ENCODE results near the gene HAVCR2.

The HAVCR2 gene

DNA sequence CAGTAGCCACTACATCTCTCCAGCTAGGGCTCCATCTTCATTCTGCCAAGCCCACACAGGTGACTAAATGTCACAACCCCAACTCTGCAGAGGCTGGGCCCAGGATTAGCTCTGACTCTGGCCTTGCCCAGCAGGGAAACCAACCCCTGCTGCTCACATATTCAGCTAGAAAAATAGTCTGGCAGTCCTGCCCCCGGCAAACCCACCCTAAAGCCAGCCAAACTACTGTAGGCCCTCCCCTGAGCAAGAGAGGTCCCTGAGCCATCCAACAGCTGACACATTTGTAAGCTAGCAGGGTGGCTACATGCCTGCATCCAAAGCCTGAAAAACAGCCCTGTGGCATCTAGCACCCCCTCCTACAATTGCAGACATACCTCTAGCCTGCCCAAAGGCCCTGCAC is 11.3 kb upstream of the HAVCR2 start:
- no peaks in the 10 kb centered on the region for H3K36me3 ChIP-seq (ENCODE audit: insufficient read depth, low read depth, low read length)
- no peak overlapping the region for H3K9ac ChIP-seq (ENCODE audit: low read depth, low read length)
- no peaks in the 10 kb centered on the region for H3K9me3 ChIP-seq (ENCODE audit: insufficient read depth, low read depth, low read length)
- no peak overlapping the region for H3K27ac ChIP-seq (ENCODE audit: low read length)
- H3K4me3 ChIP-seq (ENCODE audit: low read length): no peak overlapping the region
- no peaks in the 10 kb centered on the region for H3K4me1 ChIP-seq (ENCODE audit: insufficient read depth, low read length)
- no peaks in the 10 kb centered on the region for H3K27me3 ChIP-seq (ENCODE audit: insufficient read depth, low read length)

- Histone ChIP-seq H3K9ac (ENCODE audit: low read depth, low read length) (no peak overlapping the region), H3K9me3 (ENCODE audit: insufficient read depth, low read depth, low read length) (no peaks in the 10 kb centered on the region), H3K36me3 (ENCODE audit: insufficient read depth, low read depth, low read length) (no peaks in the 10 kb centered on the region), H3K4me1 (ENCODE audit: insufficient read depth, low read length) (no peaks in the 10 kb centered on the region), H3K4me3 (ENCODE audit: low read length) (no peak overlapping the region), H3K27me3 (ENCODE audit: insufficient read depth, low read length) (no peaks in the 10 kb centered on the region), H3K27ac (ENCODE audit: low read length) (no peak overlapping the region)
These were observed 7.7 kb upstream of the HAVCR2 start for GRCh38 chr5:157116483-157116954.

GRCh38 chr5:157115502-157115901 is 6.7 kb upstream of the HAVCR2 start:
- H3K9ac ChIP-seq (ENCODE audit: low read depth, low read length): no peak overlapping the region
- no peak overlapping the region for H3K4me3 ChIP-seq (ENCODE audit: low read length)
- no peak overlapping the region for H3K27ac ChIP-seq (ENCODE audit: low read length)
- H3K4me1 ChIP-seq (ENCODE audit: insufficient read depth, low read length): no peaks in the 10 kb centered on the region
- H3K36me3 ChIP-seq (ENCODE audit: insufficient read depth, low read depth, low read length): no peaks in the 10 kb centered on the region
- H3K9me3 ChIP-seq (ENCODE audit: insufficient read depth, low read depth, low read length): no peaks in the 10 kb centered on the region
- no peaks in the 10 kb centered on the region for H3K27me3 ChIP-seq (ENCODE audit: insufficient read depth, low read length)

- Histone ChIP-seq H3K36me3 (ENCODE audit: insufficient read depth, low read depth, low read length) (no peaks in the 10 kb centered on the region), H3K4me3 (ENCODE audit: low read length) (no peak overlapping the region), H3K9me3 (ENCODE audit: insufficient read depth, low read depth, low read length) (no peaks in the 10 kb centered on the region), H3K27me3 (ENCODE audit: insufficient read depth, low read length) (no peaks in the 10 kb centered on the region), H3K9ac (ENCODE audit: low read depth, low read length) (no peak overlapping the region), H3K4me1 (ENCODE audit: insufficient read depth, low read length) (no peaks in the 10 kb centered on the region), H3K27ac (ENCODE audit: low read length) (no peak overlapping the region)
These were observed 6.2 kb upstream of the HAVCR2 start for GRCh38 chr5:157115012-157115411.

DNA sequence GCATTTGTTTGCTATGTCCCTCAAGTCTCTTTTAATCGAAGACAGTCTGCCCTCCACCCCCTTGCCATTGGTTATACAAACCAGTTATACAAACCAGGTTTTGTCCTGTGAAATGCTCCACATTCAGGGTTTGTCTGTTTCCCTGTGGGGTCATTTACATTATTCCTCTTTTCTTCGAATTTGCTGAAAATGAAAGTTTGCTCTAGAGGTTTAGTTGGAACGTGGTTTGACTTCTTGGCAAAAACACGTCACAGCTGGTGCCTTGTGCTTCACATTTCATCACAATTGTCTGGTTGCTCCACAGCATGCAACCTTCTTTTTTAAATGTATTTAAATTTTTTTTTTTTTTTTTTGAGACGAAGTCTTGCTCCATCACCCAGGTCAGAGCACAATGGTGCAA is 4.2 kb upstream of the HAVCR2 start:
- Histone ChIP-seq H3K4me1 (ENCODE audit: insufficient read depth, low read length) (no peaks in the 10 kb centered on the region), H3K36me3 (ENCODE audit: insufficient read depth, low read depth, low read length) (no peaks in the 10 kb centered on the region), H3K4me3 (ENCODE audit: low read length) (no peak overlapping the region), H3K27ac (ENCODE audit: low read length) (no peak overlapping the region), H3K27me3 (ENCODE audit: insufficient read depth, low read length) (no peaks in the 10 kb centered on the region), H3K9me3 (ENCODE audit: insufficient read depth, low read depth, low read length) (no peaks in the 10 kb centered on the region), H3K9ac (ENCODE audit: low read depth, low read length) (no peak overlapping the region)

DNA sequence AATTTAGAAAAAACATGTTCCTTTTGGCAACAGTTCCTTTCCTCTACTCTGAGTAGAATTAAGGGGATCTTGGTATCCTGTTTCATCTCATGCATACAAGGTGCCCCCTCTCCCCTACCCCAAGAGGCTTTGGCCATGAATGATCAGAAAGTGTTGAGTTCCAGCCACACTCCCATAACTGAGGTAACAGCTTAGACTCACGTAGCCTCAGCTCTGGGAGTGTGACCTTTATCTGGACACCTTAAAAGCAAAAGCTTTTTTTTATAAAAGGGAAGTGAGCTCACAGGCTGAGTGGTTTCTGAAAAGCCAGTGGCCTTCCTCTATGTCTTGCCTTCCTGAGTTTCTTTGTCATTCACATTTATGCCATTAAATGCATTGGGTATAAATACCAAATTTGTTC is 900 bp upstream of the HAVCR2 start:
- H3K27ac ChIP-seq (ENCODE audit: low read length): no peak overlapping the region
- H3K27me3 ChIP-seq (ENCODE audit: insufficient read depth, low read length): no peaks in the 10 kb centered on the region
- no peaks in the 10 kb centered on the region for H3K4me1 ChIP-seq (ENCODE audit: insufficient read depth, low read length)
- no peaks in the 10 kb centered on the region for H3K36me3 ChIP-seq (ENCODE audit: insufficient read depth, low read depth, low read length)
- H3K4me3 ChIP-seq (ENCODE audit: low read length): no peak overlapping the region
- H3K9me3 ChIP-seq (ENCODE audit: insufficient read depth, low read depth, low read length): no peaks in the 10 kb centered on the region
- H3K9ac ChIP-seq (ENCODE audit: low read depth, low read length): no peak overlapping the region

DNA sequence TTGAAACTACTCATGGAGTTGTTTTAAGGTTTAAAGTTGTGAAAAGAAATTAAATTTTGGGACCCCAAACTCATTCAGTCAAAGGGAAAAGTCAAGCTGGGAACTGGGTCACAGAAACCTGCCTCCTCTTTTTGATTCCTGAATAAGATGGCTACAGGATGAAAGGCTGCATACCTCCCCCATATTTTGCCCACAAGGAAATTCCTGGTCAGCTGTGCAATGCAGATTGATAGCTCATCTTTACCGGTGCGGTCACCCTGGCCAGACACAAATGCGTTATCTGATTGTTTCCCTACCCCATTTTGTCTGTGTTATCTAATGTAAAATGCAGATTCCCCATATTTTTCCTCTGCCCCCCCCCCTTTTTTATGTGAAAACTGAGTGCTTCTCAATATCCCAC is 1.3 kb downstream of the HAVCR2 start:
- H3K4me3 ChIP-seq (ENCODE audit: low read length): no peak overlapping the region
- no peaks in the 10 kb centered on the region for H3K9me3 ChIP-seq (ENCODE audit: insufficient read depth, low read depth, low read length)
- H3K36me3 ChIP-seq (ENCODE audit: insufficient read depth, low read depth, low read length): no peaks in the 10 kb centered on the region
- no peaks in the 10 kb centered on the region for H3K4me1 ChIP-seq (ENCODE audit: insufficient read depth, low read length)
- no peaks in the 10 kb centered on the region for H3K27me3 ChIP-seq (ENCODE audit: insufficient read depth, low read length)
- no peak overlapping the region for H3K9ac ChIP-seq (ENCODE audit: low read depth, low read length)
- no peak overlapping the region for H3K27ac ChIP-seq (ENCODE audit: low read length)

GRCh38 chr5:157106630-157107461 is 2.0 kb downstream of the HAVCR2 start:
- Histone ChIP-seq H3K27me3 (ENCODE audit: insufficient read depth, low read length) (no peaks in the 10 kb centered on the region), H3K4me3 (ENCODE audit: low read length) (no peak overlapping the region), H3K9ac (ENCODE audit: low read depth, low read length) (no peak overlapping the region), H3K27ac (ENCODE audit: low read length) (no peak overlapping the region), H3K36me3 (ENCODE audit: insufficient read depth, low read depth, low read length) (no peaks in the 10 kb centered on the region), H3K4me1 (ENCODE audit: insufficient read depth, low read length) (no peaks in the 10 kb centered on the region), H3K9me3 (ENCODE audit: insufficient read depth, low read depth, low read length) (no peaks in the 10 kb centered on the region)

DNA sequence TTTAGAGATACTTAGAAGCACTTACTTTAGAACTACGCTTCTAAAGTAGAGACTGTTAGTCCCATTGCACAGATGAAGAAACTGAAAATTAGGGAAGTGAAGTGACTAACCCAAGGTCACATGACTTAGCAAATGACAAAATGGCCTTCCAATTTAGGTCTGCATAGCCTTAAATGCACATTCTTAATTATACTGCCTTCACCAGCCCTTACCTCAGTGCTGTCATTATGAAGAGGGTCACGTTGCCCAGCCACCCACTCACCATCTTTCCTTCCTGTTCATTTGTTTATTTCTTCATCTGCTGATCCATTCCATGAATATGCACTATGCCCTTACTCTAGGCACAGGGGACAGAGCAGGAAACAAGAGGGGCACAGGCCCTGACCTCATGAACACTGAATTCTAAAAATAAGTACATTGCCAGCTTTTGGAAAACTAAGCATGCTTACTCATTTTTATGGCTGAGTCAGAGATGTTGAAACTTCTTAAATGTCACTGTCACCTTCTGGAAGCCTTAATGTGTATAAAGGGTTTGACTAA is 8.6 kb downstream of the HAVCR2 start:
- Histone ChIP-seq H3K9me3 (ENCODE audit: insufficient read depth, low read depth, low read length) (no peaks in the 10 kb centered on the region), H3K27ac (ENCODE audit: low read length) (no peak overlapping the region), H3K27me3 (ENCODE audit: insufficient read depth, low read length) (no peaks in the 10 kb centered on the region), H3K4me3 (ENCODE audit: low read length) (no peak overlapping the region), H3K9ac (ENCODE audit: low read depth, low read length) (no peak overlapping the region), H3K4me1 (ENCODE audit: insufficient read depth, low read length) (no peaks in the 10 kb centered on the region), H3K36me3 (ENCODE audit: insufficient read depth, low read depth, low read length) (no peaks in the 10 kb centered on the region)

GRCh38 chr5:157088342-157088990 is 20.4 kb downstream of the HAVCR2 start:
- Histone ChIP-seq H3K4me1 (ENCODE audit: insufficient read depth, low read length) (no peaks in the 10 kb centered on the region), H3K36me3 (ENCODE audit: insufficient read depth, low read depth, low read length) (no peaks in the 10 kb centered on the region), H3K4me3 (ENCODE audit: low read length) (no peak overlapping the region), H3K27me3 (ENCODE audit: insufficient read depth, low read length) (no peaks in the 10 kb centered on the region), H3K9ac (ENCODE audit: low read depth, low read length) (no peak overlapping the region), H3K27ac (ENCODE audit: low read length) (no peak overlapping the region), H3K9me3 (ENCODE audit: insufficient read depth, low read depth, low read length) (no peaks in the 10 kb centered on the region)

DNA sequence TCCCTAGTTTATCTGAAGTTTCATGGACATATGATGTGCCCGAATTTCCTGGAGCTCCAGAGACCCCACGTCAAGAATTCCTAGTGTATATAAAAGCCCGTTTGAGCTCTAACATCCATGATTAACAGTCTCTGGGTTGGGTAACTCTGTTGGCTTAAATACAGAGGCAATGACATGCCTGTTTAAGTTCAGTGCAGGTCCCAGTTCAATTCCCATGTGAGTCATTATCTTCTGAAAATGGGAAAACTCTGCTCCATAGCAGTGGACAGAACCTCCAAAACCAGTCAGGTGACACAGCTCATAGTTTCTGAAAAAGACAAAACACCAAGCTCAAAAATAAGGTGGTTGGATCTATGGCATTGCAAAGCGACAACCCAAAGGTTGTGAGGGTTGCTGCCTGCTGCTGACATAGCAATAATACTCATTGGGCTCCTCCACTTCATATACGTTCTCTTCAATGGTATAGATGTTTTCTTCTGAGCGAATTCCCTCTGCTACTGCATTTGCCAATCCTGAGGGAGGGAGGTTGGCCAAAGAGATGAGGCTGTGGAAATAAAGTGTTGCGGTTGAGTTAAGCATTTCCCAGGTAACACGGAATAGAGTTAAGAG is 22.0 kb downstream of the HAVCR2 start:
- Histone ChIP-seq H3K9me3 (ENCODE audit: insufficient read depth, low read depth, low read length) (no peaks in the 10 kb centered on the region), H3K27me3 (ENCODE audit: insufficient read depth, low read length) (no peaks in the 10 kb centered on the region), H3K36me3 (ENCODE audit: insufficient read depth, low read depth, low read length) (no peaks in the 10 kb centered on the region), H3K4me3 (ENCODE audit: low read length) (no peak overlapping the region), H3K9ac (ENCODE audit: low read depth, low read length) (no peak overlapping the region), H3K27ac (ENCODE audit: low read length) (no peak overlapping the region), H3K4me1 (ENCODE audit: insufficient read depth, low read length) (no peaks in the 10 kb centered on the region)
